22Rv1 (cell line): ENCODE data around the gene GALNT7.

ENCODE experiments used
- ZFX ChIP-seq: fragments of 450-650 bp; IDR thresholded peaks from 2 replicates; pipeline ENCODE4 v1.6.1; 2017; ENCODE audit warnings: antibody characterized with exemption, borderline replicate concordance
- TF ChIP-seq, protein P1 (sequence below): fragments of 450-650 bp; IDR thresholded peaks from 2 replicates; pipeline ENCODE4 v1.5.1; 2017; ENCODE audit warnings: mild to moderate bottlenecking

DNA sequence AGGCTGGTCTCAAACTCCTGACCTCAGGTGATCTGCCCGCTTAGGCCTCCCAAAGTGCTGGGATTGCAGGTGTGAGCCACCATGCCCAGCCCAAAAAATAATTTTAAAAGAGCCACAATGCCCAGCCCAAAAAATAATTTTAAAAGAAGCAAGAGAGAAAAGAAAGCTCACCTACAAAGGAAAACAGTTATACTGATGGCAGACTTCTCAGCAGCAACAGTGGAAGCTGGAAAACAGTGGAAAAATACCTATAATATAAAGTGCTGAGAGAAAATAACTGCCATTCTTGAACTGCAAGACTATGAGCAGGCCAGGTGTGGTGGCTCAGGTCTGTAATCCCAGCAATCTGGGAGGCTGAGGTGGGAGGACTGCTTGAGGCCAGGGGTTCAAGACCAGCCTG lies 178.9 kb downstream of the GALNT7 start:
- TF ChIP-seq, protein P1, sequence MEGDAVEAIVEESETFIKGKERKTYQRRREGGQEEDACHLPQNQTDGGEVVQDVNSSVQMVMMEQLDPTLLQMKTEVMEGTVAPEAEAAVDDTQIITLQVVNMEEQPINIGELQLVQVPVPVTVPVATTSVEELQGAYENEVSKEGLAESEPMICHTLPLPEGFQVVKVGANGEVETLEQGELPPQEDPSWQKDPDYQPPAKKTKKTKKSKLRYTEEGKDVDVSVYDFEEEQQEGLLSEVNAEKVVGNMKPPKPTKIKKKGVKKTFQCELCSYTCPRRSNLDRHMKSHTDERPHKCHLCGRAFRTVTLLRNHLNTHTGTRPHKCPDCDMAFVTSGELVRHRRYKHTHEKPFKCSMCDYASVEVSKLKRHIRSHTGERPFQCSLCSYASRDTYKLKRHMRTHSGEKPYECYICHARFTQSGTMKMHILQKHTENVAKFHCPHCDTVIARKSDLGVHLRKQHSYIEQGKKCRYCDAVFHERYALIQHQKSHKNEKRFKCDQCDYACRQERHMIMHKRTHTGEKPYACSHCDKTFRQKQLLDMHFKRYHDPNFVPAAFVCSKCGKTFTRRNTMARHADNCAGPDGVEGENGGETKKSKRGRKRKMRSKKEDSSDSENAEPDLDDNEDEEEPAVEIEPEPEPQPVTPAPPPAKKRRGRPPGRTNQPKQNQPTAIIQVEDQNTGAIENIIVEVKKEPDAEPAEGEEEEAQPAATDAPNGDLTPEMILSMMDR, result no peak
- no peak for TF ChIP-seq ZFX
